Measurements from ENCODE around the gene OMA1.

DNA sequence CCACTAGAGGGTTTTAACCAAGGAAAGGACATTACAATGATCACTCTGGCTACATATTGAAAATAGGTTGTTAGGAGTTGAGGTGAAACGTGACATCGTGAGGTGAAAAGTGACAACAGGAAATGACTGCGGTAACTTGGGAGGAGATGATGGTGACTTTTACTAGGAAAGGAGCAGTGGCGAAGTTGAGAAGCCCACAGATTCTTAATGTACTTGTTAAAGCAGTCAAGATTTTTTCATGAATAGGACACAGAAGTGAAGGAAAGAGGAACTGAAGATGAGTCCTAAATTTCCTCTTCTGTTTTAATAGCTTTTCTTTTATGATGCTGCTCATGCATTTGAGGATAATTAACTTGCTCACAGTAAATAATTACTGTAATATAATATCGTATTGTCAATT, 59.5 kb downstream of the OMA1 start:
- no peak for TF ChIP-seq ZNF274 (IDR thresholded peaks at IDR 0.05; ENCODE audit: low read depth, low read length)
- no peak for TF ChIP-seq YY1 (IDR thresholded peaks at IDR 0.05; ENCODE audit: insufficient read depth, insufficient read length)
- TF ChIP-seq SUZ12 (IDR thresholded peaks at IDR 0.05; ENCODE audit: extremely low read depth, insufficient read depth, insufficient read length) = no peak
